HepG2 (cell line): ENCODE results near the gene RABEP1. TPM values are rescaled to one million over a fixed set of nuclear protein-coding genes. Genes with fewer than 3 reads are reported as not detected.

ENCODE experiments used
- BCL6 ChIP-seq: IDR thresholded peaks from 2 replicates; pipeline ENCODE4 v1.6.1; 2016; ENCODE audit warnings: missing genetic modification reagents, missing compliant biosample characterization
- CCAR2 ChIP-seq: fragments of 200-400 bp; formaldehyde crosslinking; optimal IDR thresholded peaks from 2 replicates; pipeline ENCODE3; 2018; ENCODE audit warnings: low read depth, mild to moderate bottlenecking, low read length, moderate library complexity
- ESRRA ChIP-seq: sonication (generic); formaldehyde crosslinking; IDR thresholded peaks from 2 replicates; pipeline ENCODE4 v1.5.1; 2020; ENCODE audit warnings: mild to moderate bottlenecking, low read depth, missing genetic modification reagents
- FOXK1 ChIP-seq: sonication (generic); formaldehyde crosslinking; IDR thresholded peaks from 2 replicates; pipeline ENCODE4 v1.4.0; 2020; ENCODE audit warnings: low read depth, missing genetic modification reagents, borderline replicate concordance
- GPBP1L1 ChIP-seq: sonication (generic); formaldehyde crosslinking; IDR thresholded peaks from 2 replicates; pipeline ENCODE4 v1.5.0; 2020; ENCODE audit warnings: mild to moderate bottlenecking, missing genetic modification reagents
- HMGXB4 ChIP-seq, 2 experiments: sonication (generic) in 1 of 2; formaldehyde crosslinking in 1 of 2; IDR thresholded peaks; 2 replicates each; pipeline versions ENCODE4 v1.4.0 to v1.6.1; 2018 to 2020; ENCODE audit warnings: missing genetic modification reagents in 2 of 2, borderline replicate concordance in 1 of 2, low read depth in 1 of 2, mild to moderate bottlenecking in 1 of 2, missing biosample characterization in 1 of 2
- KAT7 ChIP-seq: IDR thresholded peaks from 2 replicates; pipeline ENCODE4 v1.6.1; 2018; ENCODE audit warnings: borderline replicate concordance, missing compliant biosample characterization
- MAX ChIP-seq: IDR thresholded peaks from 2 replicates; pipeline ENCODE4 v1.6.1; 2012; ENCODE audit warnings: inconsistent platforms
- MEIS2 ChIP-seq: sonication (generic); formaldehyde crosslinking; IDR thresholded peaks from 2 replicates; pipeline ENCODE4 v1.9.0; 2021; ENCODE audit warnings: mild to moderate bottlenecking, missing genetic modification reagents
- MZF1 ChIP-seq: sonication (generic); formaldehyde crosslinking; IDR thresholded peaks from 2 replicates; pipeline ENCODE4 v1.8.1; 2023; ENCODE audit warnings: mild to moderate bottlenecking, missing genetic modification reagents, borderline replicate concordance
- POLR2A ChIP-seq, 2 experiments: IDR thresholded peaks; 2 replicates each; pipeline ENCODE4 v1.6.1; 2011; ENCODE audit warnings: low read depth in 2 of 2, low read length in 2 of 2, mild to moderate bottlenecking in 1 of 2, moderate library complexity in 1 of 2; ENCODE audit not compliant: insufficient read depth in 1 of 2
- RAD21 ChIP-seq: fragments of 450-650 bp; formaldehyde crosslinking; IDR thresholded peaks from 2 replicates; pipeline ENCODE4 v1.5.0; 2020; ENCODE audit warnings: mild to moderate bottlenecking
- SP5 ChIP-seq: IDR thresholded peaks from 2 replicates; pipeline ENCODE4 v1.6.1; 2016; ENCODE audit warnings: low read depth, borderline replicate concordance
- TEF ChIP-seq: sonication (generic); formaldehyde crosslinking; IDR thresholded peaks from 2 replicates; pipeline ENCODE4 v1.5.0; 2020; ENCODE audit warnings: missing genetic modification reagents
- ZFP36L1 ChIP-seq: sonication (generic); formaldehyde crosslinking; IDR thresholded peaks from 2 replicates; pipeline ENCODE4 v1.8.0; 2022; ENCODE audit warnings: mild to moderate bottlenecking, missing genetic modification reagents, moderate library complexity
- ZNF160 ChIP-seq: sonication (generic); formaldehyde crosslinking; IDR thresholded peaks from 2 replicates; pipeline ENCODE4 v1.8.0; 2022; ENCODE audit warnings: mild to moderate bottlenecking, inconsistent platforms, missing genetic modification reagents
- ZNF281 ChIP-seq: sonication (generic); formaldehyde crosslinking; IDR thresholded peaks from 2 replicates; pipeline ENCODE4 v1.4.0; 2020; ENCODE audit warnings: missing genetic modification reagents, borderline replicate concordance
- ZNF558 ChIP-seq: sonication (generic); formaldehyde crosslinking; IDR thresholded peaks from 2 replicates; pipeline ENCODE4 v1.9.0; 2022; ENCODE audit warnings: mild to moderate bottlenecking, missing genetic modification reagents, borderline replicate concordance
- ZNF639 ChIP-seq: conservative IDR thresholded peaks from 2 replicates; pipeline ENCODE4 v1.6.1; 2018; ENCODE audit warnings: missing genetic modification reagents
- ZNF703 ChIP-seq: sonication (generic); formaldehyde crosslinking; IDR thresholded peaks from 2 replicates; pipeline ENCODE4 v1.5.1; 2020; ENCODE audit warnings: missing genetic modification reagents, mild to moderate bottlenecking, moderate library complexity, borderline replicate concordance
- polyA plus RNA-seq, 8 experiments: library from polyadenylated mRNA; depleted of rRNA in 3 of 8; stranded (reverse) in 7 of 8; unstranded in 1 of 8; fragments of >200 nt; fragmentation: Illumina TruSeq in 4 of 8; extraction: Trizol in 4 of 8; gene quantifications; 2 replicates each; pipeline versions ENCODE4 v1.2.1 to v1.2.3, GENCODE V29; 2011 to 2016; ENCODE audit warnings: low read depth in 4 of 8, missing spikeins in 1 of 8, mixed read lengths in 1 of 8; ENCODE audit not compliant: insufficient read depth in 1 of 8
- total RNA-seq, 5 experiments: library from RNA; depleted of rRNA; stranded (reverse); fragments of >200 nt; fragmentation: Illumina TruSeq; extraction: Trizol; gene quantifications; 2 replicates each; pipeline ENCODE4 v1.2.3, GENCODE V29; 2016; ENCODE audit warnings: low read depth in 1 of 5

The RABEP1 gene
- total and polyA plus RNA-seq, 2 of the 13 experiments (the other 11 are each of a cell fraction or from before 2014, with no cell fraction given), result 13.7 to 41.5 TPM

GRCh38 chr17:5281814-5282641, at the start of gene RABEP1 (continued):
- TF ChIP-seq KAT7 (CRISPR knock-in tag) (peak; percentile 49; the same call in 1 of the 2 replicates), RAD21 (0 out of 2 replicates have a peak, but pooled peaks have one; percentile 24), MZF1 (CRISPR knock-in tag) (no peak), HMGXB4 (CRISPR knock-in tag; IDR thresholded peaks at IDR 0.05; ENCODE audit: borderline replicate concordance in 1 of 2, low read depth in 1 of 2) (peak; percentile 41 to 74; a peak in 2 of 4 replicates), ZNF703 (no peak), TEF (CRISPR knock-in tag) (no peak), SP5 (CRISPR knock-in tag) (peak; percentile 24; the same call in 1 of the 2 replicates), ZNF558 (CRISPR knock-in tag) (peak; percentile 7; the same call in 1 of the 2 replicates), POLR2A (IDR thresholded peaks at IDR 0.05; ENCODE audit: insufficient read depth in 1 of 2, low read depth in 2 of 2, low read length in 2 of 2) (peak in 1 of 2 experiments; percentile 82; a peak in 2 of 4 replicates), ZNF281 (CRISPR knock-in tag) (peak; percentile 24; the same call in 1 of the 2 replicates), ZNF160 (CRISPR knock-in tag) (no peak), CCAR2 (no peak), BCL6 (CRISPR knock-in tag) (peak; percentile 43; the same call in 1 of the 2 replicates), FOXK1 (CRISPR knock-in tag) (peak; percentile 50; the same call in 1 of the 2 replicates), MAX (peak; percentile 73), ESRRA (CRISPR knock-in tag) (no peak), MEIS2 (CRISPR knock-in tag) (no peak), ZNF639 (CRISPR knock-in tag) (no peak), ZFP36L1 (CRISPR knock-in tag) (no peak), GPBP1L1 (CRISPR knock-in tag) (no peak)
